HG03280 (cell line): ENCODE data around the gene ZCCHC4.

Experiments used
- ATAC-seq: cut with Tn5 transposase; IDR thresholded peaks from one replicate; pipeline ENCODE4 v1.9.1; 2021; ENCODE audit warnings: mild to moderate bottlenecking, moderate library complexity; ENCODE audit not compliant: unreplicated experiment

ZCCHC4 gene

DNA sequence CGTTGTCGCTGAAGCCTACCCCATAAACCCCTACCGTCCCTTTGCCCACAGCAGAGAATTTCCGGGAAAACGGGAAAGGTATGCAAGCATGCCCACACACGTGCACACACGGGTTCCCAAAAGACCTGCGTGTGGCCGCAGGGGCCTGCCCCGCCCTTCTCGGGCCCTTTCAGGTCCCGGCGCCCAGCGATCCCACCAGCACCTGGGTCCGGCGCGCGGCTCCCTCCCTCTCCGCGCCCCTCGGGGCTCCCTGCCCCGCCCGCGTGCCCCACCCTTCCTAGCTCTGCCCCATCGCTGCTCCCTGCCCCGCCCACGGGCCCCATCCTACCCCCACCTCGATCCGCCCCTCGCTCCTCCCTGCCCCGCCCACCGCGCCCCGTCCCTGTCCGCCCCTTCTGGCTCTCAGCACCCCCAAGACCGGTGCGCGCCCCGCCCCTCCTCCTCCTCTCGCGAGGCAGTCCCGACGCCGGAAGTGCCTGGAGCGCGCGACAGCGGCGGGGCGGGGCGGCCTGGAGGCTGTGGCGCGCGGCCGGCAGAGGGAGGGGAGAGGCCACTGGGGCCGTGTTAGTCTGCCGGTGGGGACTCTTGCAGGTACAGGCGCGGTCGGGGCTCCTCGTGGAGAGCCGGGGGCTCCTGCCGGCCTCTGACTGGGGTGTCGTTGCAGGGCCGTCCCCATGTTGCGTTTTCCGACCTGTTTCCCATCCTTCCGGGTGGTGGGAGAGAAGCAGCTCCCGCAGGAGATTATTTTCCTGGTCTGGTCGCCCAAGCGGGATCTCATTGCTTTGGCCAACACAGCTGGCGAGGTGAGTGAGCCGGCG is 64.4 kb downstream of the ZCCHC4 start, which contains the start of gene ANAPC4:
Gene ANAPC4 (plus strand): TSS at position 510 of the 818 bp plus-strand sequence. CDS start 165 bp downstream, at position 675.
- peak; percentile 98 for ATAC-seq

DNA sequence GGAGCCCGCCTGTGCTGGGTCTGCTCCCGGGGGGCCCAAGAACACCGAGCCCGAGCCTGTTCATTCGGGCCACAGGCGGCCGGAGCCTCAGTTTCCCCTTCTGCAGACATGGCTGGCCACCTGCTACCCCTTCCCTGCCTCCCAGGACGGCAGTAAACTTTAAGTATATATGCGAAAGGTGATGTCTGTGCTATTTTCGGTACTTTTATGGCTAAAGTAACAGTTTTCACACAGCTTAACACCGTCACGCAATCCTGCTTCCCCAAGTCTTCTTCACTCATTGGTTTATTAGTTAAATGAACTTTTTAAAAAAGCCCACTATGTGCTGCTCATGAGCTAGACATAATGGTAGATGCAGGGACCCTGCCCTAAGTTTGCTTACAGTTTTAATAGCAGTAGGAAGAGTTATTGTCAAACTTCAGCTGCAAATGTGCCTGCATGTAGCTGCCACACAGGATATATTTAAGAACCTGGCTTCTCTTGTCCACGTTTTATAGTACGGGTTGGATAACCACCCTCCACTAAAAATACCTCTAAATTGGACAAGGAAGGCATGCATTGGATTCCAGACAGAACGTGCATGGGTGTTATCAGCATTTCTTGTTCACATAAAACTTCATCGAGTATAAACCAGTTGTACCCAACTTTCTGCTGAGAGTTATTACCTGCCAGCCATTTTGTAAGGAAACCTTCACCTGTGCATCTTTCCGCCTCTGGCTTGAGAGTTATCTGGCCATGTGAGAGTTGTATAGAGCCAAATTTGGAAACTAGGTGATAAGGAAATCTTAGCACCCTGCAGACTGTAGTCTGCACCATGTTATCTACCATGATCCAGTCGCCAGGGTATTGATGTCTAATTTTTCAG is 65.2 kb downstream of the ZCCHC4 start:
- no peak for ATAC-seq

DNA sequence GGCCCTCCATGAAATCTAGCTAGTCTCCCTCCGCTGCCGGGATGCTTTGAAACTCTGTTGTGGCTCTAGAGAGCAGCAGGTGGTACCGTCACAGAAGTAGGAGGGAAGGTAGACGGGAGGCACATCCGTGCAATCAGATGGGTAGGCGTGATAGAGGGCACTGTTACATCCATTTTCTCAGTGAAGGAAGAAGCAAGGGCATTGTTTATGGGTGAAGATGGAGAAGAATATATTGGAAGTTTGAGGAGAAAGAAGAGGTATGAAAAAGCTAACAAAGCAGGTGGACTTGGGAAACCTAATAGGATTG is 65.8 kb downstream of the ZCCHC4 start:
- no peak for ATAC-seq

GRCh38 chr4:25379591-25379990 is 67.0 kb downstream of the ZCCHC4 start:
- ATAC-seq, result no peak

DNA sequence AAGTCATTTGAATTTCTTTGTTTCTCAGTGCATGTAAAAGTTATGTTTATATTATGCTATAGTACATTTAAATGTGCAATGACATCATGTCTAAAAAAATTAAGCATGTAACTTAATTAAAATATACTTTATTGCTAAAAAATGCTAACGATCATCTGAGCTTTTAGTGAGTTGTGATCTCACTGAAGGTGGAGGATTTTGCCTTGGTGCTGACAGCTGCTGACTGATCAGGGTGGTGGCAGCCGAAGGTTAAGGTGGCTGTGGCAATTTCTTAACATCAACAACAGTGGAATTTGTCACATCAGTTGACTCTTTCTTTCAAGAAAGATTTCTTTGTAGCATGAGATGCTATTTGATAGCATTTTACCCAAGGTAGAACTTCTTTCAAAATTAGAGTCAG is 71.1 kb downstream of the ZCCHC4 start:
- ATAC-seq, result no peak

DNA sequence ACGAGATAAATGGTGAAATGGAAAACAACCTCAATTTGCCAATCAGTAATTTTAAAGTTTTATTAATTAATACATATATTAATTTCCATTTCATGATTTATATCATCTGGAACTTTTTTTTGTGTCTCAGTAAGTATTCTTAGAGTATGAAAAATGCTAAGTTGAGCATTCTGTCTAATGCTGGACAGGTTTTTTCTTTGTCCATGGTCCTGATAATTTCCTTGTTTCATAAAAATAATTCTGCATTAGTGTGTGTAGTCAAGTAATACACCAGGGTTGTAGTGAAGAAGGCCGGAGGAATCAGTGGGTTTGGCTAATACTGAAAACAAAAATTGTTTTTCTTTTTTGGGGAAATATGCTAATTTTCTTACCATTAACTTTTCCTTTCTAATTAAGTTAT is 74.4 kb downstream of the ZCCHC4 start:
- no peak for ATAC-seq

DNA sequence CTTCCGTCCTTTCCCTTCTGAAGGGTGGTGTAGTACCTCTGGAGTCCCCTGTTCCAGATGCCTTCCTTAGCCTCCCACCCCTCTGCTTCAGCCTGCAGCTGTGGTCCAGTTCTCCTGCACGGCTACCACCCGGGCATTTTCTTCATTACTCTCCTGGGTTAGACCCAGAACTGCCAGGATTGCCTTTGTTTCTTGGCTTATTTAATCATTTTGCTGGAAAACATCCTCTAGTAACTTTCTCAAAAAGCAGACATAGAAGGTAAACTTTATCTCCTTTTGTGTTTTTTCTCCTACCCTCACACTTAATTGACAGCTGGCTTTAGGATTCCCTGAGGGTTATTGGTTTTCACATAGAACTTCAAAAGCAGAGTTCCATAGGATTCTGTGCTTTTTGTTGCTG is 84.7 kb downstream of the ZCCHC4 start:
- no peak for ATAC-seq

- ATAC-seq, result no peak
These were observed 86.9 kb downstream of the ZCCHC4 start for GRCh38 chr4:25399510-25399909.

DNA sequence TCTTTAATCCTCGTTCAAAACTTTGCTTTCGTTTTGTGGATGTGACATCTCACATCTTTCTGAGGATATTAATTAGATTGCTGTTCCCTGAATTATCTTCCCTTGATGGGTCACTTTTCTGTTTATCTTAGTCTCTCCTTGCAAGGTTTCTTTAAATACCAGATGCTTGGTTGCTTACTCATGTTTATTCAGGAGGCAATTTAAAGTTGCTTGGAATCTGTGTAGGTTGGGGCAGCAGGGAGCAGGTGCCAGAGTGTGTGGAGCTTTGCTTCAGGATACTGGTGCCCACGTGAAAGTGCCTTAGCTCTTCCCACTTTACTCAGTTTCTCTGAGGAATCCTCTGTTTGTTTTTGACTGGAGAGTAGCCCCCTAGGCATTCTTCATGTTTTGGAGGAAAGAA is 88.5 kb downstream of the ZCCHC4 start:
- no peak for ATAC-seq

DNA sequence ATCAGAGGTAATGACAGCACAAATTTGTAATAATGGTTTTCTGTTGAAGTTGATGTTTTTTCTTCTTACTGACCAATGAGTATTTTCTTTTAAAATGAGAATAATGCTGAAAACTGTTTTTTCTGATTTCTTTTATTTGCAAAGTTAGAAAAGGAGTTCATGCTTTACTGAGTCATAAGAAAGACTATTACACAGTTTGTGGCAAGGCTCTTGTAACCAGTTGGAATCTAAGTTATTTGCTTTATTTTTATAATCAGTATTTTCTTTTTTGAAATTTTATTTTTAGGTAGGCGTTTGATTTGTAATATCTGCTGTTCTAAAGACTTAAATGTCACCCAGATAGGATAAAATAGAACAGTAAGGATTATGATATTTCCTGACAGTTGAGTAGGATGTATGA is 89.9 kb downstream of the ZCCHC4 start:
- ATAC-seq, result no peak

GRCh38 chr4:25403699-25404098 is 91.1 kb downstream of the ZCCHC4 start:
- ATAC-seq, result no peak

DNA sequence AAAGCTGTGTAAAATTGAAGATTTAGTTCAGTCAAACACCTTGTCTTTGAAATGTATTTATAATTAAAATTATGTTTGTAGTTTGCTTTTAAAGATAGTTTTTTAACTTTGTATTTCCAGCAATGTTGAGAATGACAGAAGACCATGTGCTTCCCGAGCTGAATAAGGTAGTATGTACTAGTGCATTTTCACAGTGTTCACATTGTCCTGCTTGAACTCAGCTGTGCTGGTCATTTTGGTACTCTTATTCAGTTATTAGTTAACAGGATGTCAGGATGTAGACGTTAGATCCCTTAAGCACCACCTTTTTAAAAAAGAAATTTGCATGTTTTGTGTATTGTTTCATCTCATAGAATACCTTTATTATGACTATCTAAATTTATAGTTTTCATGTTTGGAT is 92.9 kb downstream of the ZCCHC4 start:
- ATAC-seq, result no peak

- ATAC-seq, result no peak
These were observed 93.6 kb downstream of the ZCCHC4 start for GRCh38 chr4:25406081-25406692.

DNA sequence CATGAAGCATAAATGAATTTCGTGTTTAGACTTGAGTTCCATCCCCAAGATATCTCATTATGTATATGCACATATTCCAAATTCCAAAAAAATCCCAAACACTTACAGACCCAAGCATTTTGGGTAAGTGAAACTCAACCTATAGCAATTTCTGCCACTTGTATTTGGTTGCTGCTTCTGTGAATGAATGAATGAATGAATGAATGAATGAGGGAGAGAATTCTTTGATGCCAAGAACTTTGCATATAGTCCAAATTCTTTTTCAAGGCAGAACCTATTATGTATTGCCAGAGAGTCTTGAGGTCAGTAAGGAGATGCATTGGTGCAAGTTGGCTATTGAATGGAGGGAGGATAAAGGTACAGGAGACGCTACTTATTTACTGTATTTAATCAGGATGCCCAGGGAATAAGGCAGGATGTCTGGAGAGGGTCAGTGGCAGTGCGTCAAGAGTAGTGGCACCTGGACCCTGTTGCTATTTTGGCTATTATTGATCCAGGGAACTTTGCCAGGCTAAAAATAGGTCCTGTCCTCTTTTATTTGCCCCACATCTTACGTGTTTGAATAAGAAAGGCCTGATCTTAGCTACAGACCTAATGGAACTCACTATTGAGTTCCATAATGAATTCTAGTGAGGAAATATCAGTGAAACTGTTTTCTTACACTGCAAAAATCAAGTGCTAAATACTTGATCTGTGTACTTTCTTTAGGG is 98.4 kb downstream of the ZCCHC4 start:
- ATAC-seq, result no peak

GRCh38 chr4:25413261-25413660 is 100.7 kb downstream of the ZCCHC4 start:
- ATAC-seq, result no peak

GRCh38 chr4:25417014-25417413 is 104.4 kb downstream of the ZCCHC4 start:
- no peak for ATAC-seq
